Prostate gland (tissue), 2 donors: ENCODE data around the gene CHID1. TPM values are rescaled to one million over a fixed set of nuclear protein-coding genes. Genes with fewer than 3 reads are reported as not detected.

Experiments used
- DNase-seq: peaks from one replicate; pipeline ENCODE4 v3.0.0-alpha.2; 2019; ENCODE audit warnings: low spot score
- H3K27ac ChIP-seq, 2 donors: fragments of 200-600 bp; sonication (generic); 2 replicates each; pipeline ENCODE4 v1.5.1; 2017 to 2019
- H3K27me3 ChIP-seq: fragments of 200-600 bp; sonication (generic); replicated peaks from 2 replicates; pipeline ENCODE4 v1.5.1; 2019; ENCODE audit not compliant: insufficient read depth
- H3K36me3 ChIP-seq, 2 donors: fragments of 200-600 bp; sonication (generic); 1 replicate in 1 of 2; 2 replicates in 1 of 2; pipeline versions ENCODE4 v1.5.1 to v1.8.1; 2017 to 2019
- H3K4me1 ChIP-seq: fragments of 200-600 bp; sonication (generic); replicated peaks from 2 replicates; pipeline ENCODE4 v1.5.1; 2019
- H3K4me3 ChIP-seq, 2 donors: fragments of 200-600 bp; sonication (generic); 2 replicates each; pipeline ENCODE4 v1.5.1; 2017 to 2019
- H3K9me3 ChIP-seq: fragments of 200-600 bp; sonication (generic); 2 replicates; pipeline ENCODE4 v1.5.1; 2017
- POLR2A ChIP-seq: fragments of 450-650 bp; IDR thresholded peaks from one replicate; pipeline ENCODE4 v1.6.1; 2016; ENCODE audit warnings: antibody characterized with exemption, mild to moderate bottlenecking
- POLR2AphosphoS5 ChIP-seq: sonication (generic); formaldehyde crosslinking; IDR thresholded peaks from one replicate; pipeline ENCODE4 v1.6.1; 2017; ENCODE audit warnings: antibody characterized with exemption
- WGBS: methylation state at CpG from one replicate; pipeline ENCODE4 v1.1.5; 2018; 5-methylcytosine and 5-hydroxymethylcytosine counted together
- intact Hi-C: fragments of 100-400 bp; cut with DNase I; formaldehyde crosslinking; loops from one replicate; pipeline ENCODE4 v1.14.2; 2022
- total RNA-seq, 2 donors: library from RNA; depleted of rRNA; stranded (reverse); fragments of >200 nt; gene quantifications; one replicate each; pipeline ENCODE4 v1.1.0, GENCODE V29; 2016
- TF ChIP-seq, protein P1 (sequence below), 4 experiments: fragments of 200-600 bp in 2 of 4; fragments of 450-650 bp in 2 of 4; sonication (generic) in 2 of 4; IDR thresholded peaks; 1 replicate in 3 of 4; 2 replicates in 1 of 4; pipeline ENCODE4 v1.5.1; 2016 to 2019; ENCODE audit warnings: antibody characterized with exemption in 4 of 4, mild to moderate bottlenecking in 2 of 4, moderate library complexity in 2 of 4

The CHID1 gene
- total RNA-seq, 2 donors from 2014 or later = 107 to 145 TPM

- WGBS = 89% methylated on average over 16 of the region's 22 CpGs
- Histone ChIP-seq H3K4me1 (peaks cover 26% of the 10 kb centered on the region), H3K9me3 (no peaks in the 10 kb centered on the region), H3K27me3 (no peaks in the 10 kb centered on the region), H3K27ac (no peak overlapping the region), H3K36me3 (peaks cover 4 to 6% of the 10 kb centered on the region in 2 donors), H3K4me3 (no peak overlapping the region)
- no peak for DNase-seq
- TF ChIP-seq POLR2AphosphoS5 (no peak), POLR2A (no peak)
- TF ChIP-seq, protein P1, sequence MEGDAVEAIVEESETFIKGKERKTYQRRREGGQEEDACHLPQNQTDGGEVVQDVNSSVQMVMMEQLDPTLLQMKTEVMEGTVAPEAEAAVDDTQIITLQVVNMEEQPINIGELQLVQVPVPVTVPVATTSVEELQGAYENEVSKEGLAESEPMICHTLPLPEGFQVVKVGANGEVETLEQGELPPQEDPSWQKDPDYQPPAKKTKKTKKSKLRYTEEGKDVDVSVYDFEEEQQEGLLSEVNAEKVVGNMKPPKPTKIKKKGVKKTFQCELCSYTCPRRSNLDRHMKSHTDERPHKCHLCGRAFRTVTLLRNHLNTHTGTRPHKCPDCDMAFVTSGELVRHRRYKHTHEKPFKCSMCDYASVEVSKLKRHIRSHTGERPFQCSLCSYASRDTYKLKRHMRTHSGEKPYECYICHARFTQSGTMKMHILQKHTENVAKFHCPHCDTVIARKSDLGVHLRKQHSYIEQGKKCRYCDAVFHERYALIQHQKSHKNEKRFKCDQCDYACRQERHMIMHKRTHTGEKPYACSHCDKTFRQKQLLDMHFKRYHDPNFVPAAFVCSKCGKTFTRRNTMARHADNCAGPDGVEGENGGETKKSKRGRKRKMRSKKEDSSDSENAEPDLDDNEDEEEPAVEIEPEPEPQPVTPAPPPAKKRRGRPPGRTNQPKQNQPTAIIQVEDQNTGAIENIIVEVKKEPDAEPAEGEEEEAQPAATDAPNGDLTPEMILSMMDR (IDR thresholded peaks at IDR 0.05) = no peak
- intact Hi-C loops = no loop called here
These were observed 73.2 kb downstream of the CHID1 start for GRCh38 chr11:837189-837989.

DNA sequence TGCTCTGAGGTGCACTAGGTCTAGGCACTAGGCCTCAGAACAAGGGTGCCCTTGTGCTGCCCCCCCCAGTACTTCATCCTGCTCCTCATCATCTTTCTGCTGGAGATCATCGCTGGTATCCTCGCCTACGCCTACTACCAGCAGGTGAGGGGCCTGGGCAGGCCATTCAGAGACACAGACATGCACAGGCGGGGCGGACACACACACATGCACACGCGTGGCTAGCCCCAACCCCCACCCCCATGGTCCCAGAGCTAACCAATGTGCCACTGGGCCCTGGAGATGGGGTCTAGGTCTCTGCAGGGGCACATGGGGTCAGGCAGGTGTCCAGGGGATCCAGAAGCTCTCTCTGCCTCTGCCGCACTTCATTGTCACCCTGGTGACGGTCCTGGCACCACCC is 73.9 kb downstream of the CHID1 start:
- Histone ChIP-seq H3K4me1 (peaks cover 29% of the 10 kb centered on the region), H3K27ac (no peak overlapping the region), H3K9me3 (no peaks in the 10 kb centered on the region), H3K27me3 (no peaks in the 10 kb centered on the region), H3K36me3 (peaks cover 4 to 6% of the 10 kb centered on the region in 2 donors), H3K4me3 (no peak overlapping the region)
- TF ChIP-seq, protein P1 (IDR thresholded peaks at IDR 0.05) = no peak
- no peak for TF ChIP-seq POLR2A
- no peak for TF ChIP-seq POLR2AphosphoS5
- DNase-seq = no peak
- WGBS = 86% methylated on average over 9 of the region's 9 CpGs
- intact Hi-C loops = no loop called here

GRCh38 chr11:836274-836673 is 74.3 kb downstream of the CHID1 start:
- Histone ChIP-seq H3K27me3 (no peaks in the 10 kb centered on the region), H3K4me1 (peaks cover 25% of the 10 kb centered on the region), H3K9me3 (no peaks in the 10 kb centered on the region), H3K4me3 (no peak overlapping the region), H3K36me3 (peaks cover 4 to 6% of the 10 kb centered on the region in 2 donors), H3K27ac (no peak overlapping the region)
- DNase-seq = no peak
- TF ChIP-seq POLR2AphosphoS5 = no peak
- no peak for TF ChIP-seq POLR2A
- TF ChIP-seq, protein P1 (IDR thresholded peaks at IDR 0.05) = no peak
- intact Hi-C loops = no loop called here
- 89% methylated on average over 11 of the region's 14 CpGs for WGBS

DNA sequence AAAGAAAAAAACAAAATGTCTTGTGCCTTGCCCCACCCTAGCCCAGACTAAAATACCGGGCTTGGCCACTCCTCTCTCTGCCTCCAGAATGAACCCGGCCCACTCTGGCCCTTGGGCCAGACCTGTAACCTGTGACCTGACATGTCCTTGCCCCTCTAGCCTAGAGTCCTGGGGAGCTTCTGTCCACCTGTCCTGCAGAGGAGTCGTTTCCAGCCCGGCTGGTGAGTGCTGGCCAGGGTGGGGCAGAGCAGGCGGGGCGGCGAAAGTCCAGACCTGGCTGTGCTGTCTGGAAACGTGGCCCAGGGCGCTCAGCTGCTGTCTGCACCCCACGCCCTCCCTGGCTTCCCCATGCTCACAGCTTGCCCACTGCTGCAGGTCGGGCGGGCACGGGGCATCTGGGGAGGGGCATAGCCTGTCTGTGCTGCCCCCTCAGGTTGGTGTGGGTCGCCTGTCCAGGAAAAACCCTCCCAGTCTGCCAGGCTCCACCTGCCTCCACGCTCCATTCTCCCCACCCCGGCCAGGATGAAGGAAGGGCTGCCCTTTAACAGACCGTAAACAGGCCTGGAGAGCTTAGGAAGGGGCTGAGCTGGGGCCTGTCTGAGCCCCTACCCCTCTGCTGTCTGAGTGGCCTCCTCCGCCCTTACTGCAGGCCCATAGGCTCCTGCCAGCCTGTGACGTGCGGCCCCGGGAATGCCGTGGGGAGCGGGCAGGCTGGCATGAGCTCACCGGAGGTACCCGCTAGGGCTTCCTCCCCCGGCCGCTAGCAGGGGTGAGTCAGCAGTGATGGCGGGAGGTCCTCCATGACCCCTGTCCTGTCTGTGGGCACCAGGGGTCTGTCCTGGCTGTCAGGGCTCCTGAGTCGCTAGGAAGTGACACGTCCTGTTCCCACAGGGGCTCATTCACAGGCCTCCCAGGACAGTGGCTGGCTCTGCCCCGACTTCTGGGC is 76.0 kb downstream of the CHID1 start:
- Histone ChIP-seq H3K36me3 (peaks cover 0 to 3% of the 10 kb centered on the region in 2 donors), H3K9me3 (no peaks in the 10 kb centered on the region), H3K4me3 (peak overlapping the region; percentile 6 to 24), H3K27me3 (no peaks in the 10 kb centered on the region), H3K4me1 (peaks cover 23% of the 10 kb centered on the region), H3K27ac (peak overlapping the region; percentile 76 to 77)
- intact Hi-C loops = no loop called here
- DNase-seq = peak; percentile 59
- WGBS = 17% methylated on average over 24 of the region's 31 CpGs
- TF ChIP-seq, protein P1 (IDR thresholded peaks at IDR 0.05) = peak in 1 of 4 experiments; percentile 31
- peak; percentile 63 for TF ChIP-seq POLR2AphosphoS5
- peak; percentile 67 for TF ChIP-seq POLR2A
